HuH-7.5 (cell line): ENCODE results near the gene TBC1D3I.
"Not testable (repeated sequence)": the region's sequence is repeated elsewhere in the genome, so short reads cannot be mapped to it uniquely, and the experiment has no call there.

Experiments used
- DNase-seq: peaks from one replicate; pipeline ENCODE4 v3.0.0; 2011; ENCODE audit warnings: low spot score

Gene TBC1D3I

GRCh38 chr17:36206486-36206821 lies 57.9 kb downstream of the TBC1D3I start:
- not testable (repeated sequence) for DNase-seq

- DNase-seq = no peak
These were observed 58.5 kb downstream of the TBC1D3I start for GRCh38 chr17:36205637-36206485.

- no peak for DNase-seq
These were observed 59.5 kb downstream of the TBC1D3I start for GRCh38 chr17:36204724-36205500.
